ENCODE measurements around the gene USP2.

The USP2 gene

DNA sequence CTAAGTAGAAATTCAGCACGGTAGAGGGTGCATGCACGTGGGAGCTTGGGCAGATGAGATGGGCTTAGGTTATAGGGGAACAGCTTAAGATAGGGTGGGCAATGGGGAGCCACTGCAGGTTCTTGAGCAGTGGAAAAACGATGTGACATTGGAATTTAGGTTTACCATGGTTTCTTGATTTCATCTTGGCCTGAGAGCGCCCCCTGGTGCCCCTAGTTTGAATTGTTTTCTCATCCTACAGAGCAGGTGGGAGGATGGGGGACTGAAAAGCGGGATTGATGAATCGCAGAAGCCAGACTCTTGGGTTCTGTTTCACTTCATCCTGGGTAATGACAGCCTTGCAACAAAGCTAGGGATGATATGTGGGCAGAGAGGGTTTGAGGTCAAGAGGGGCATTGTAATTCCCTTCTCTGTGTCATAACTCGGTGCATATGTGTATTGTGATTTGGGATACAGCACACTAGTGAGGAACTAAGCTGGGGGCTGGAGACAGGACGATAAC lies 57.9 kb downstream of the USP2 start:
- peak; percentile 68 for DNase-seq (ENCODE audit: low read depth in 1 of 2, low spot score in 1 of 2)

DNA sequence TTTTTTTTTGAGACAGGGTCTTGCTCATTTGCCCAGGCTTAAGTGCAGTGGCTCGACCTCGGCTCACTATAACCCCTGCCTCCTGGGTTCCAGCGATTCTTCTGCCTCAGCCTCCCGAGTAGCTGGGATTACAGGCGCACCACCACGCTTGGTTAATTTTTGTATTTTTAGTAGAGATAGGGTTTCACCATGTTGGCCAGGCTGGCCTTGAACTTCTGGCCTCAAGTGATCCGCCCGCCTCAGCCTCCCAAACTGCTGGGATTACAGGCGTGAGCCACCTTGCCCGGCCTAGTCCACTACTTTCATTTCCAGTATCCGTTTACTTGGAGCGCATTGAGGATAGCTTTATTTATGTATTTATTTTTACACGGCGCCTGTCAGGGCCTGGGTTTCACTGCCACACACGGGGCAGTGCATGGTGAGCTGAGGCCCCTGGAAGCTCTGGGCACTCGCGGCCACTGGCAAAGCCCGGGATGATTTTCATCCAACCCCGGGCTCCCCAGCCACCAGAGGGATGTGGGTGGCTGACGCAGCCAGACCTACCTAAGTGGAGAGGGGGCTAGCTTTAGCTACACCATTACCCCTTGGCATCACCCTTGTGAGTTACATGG lies 58.5 kb downstream of the USP2 start:
- DNase-seq (ENCODE audit: low read depth in 1 of 2, low spot score in 1 of 2): no peak

DNA sequence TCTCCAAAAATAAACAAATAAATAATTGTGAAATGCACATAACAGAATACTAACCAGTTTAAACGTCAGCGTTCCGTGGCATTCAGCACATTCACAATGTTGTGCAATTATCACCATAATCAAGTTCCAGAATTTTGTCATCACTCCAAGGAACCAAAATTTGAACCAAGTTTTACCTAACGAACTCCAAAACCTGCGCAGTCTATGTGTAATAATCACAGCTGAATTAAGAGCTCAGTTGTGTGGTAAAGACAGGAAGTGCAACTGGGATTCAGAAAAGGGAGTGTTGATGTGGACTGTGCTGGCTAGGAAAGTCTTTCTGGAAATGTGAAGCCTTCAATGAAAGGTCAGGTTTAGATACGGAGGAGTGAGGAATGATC lies 59.1 kb downstream of the USP2 start:
- DNase-seq (ENCODE audit: low read depth in 1 of 2, low spot score in 1 of 2): no peak

DNA sequence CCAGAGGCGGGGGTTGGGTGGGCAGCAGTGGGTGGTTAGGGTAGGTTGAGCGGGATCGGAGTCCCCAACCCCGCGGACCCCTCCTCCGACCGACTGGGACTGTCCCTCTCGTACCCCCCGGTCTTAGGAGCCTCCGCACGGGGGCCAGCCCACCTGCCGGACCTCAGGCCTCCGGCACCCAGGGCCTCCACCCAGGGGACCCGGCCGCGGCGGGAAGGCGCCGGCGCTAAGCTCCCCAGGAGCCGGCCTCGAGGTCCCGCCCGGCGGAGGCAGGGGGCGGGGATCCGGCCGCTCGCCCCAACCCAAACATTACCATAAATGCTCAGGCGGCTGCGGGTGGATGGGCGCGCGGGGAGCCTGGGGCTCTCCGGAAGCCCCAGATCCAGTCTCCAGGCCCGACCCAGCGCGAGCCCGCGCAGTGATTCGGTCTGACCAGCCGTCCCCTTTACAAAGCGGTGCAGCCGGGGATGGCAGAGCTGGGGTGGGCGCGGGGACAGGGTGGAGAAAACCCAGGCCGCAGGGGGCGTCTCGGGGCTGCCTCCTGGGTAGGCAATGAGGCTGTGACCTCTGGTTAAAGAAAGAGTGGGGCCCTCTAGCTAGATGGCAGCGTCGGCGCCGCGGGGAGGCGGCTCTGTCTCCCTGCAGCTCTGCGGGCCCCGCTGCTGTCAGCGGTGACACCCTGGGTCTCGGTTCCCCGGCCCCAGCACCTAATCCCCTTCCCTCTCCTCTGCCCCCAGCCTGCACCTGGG lies 60.5 kb downstream of the USP2 start:
- DNase-seq (ENCODE audit: low read depth in 1 of 2, low spot score in 1 of 2): no peak

DNA sequence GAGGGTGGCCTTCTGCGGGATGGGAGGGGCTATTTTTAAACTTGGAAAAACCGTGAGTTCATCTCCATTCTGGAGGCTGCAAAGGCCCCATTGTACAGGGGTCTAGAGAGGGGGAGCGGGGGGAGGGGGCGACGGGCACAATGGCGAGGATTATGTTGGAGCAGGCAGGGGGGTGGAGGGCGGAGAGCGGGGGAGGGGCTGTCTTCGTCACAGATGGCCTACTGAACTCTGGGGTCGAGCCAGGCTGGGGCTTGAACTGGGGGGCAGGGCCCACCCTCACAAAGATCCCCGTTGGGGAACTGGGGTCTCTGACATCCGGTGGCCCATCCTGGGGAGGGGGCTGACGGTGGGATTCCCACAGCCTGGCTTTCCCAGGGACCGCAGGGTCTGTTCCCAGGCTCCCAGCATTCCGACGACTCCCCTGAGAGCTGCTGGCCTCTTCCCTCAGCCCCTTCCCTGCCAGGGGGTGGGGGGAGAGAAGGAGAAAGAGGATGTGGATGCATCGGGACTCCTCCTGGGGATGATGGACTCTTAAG lies 61.2 kb downstream of the USP2 start:
- DNase-seq (ENCODE audit: low read depth in 1 of 2, low spot score in 1 of 2): no peak

DNA sequence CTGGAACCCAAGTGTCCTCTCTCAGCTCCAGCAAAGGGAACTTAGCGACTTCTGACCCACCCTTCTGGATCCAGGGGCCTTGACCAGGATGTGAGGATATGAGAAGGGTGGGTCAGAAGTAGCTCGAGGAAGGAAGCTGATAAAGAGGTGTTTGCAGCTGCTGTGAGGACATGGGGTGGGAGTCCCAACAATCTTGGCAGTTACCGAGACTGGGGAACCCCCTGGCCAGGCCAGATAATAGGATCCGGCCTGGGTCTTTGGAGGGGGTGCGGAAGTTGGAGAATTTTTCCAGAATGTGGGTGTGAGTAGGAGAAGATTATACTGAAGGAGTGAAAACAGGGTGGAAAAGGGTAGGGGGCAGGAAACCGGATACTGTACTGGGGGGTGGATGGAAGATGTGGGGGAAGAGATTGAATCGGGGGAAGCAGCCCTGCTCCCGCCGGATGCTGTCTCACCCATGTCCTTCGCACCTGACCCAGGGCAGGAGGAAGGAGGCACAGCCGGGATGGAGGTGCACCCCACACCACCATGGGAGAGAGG lies 61.7 kb downstream of the USP2 start:
- DNase-seq (ENCODE audit: low read depth in 1 of 2, low spot score in 1 of 2): no peak

DNA sequence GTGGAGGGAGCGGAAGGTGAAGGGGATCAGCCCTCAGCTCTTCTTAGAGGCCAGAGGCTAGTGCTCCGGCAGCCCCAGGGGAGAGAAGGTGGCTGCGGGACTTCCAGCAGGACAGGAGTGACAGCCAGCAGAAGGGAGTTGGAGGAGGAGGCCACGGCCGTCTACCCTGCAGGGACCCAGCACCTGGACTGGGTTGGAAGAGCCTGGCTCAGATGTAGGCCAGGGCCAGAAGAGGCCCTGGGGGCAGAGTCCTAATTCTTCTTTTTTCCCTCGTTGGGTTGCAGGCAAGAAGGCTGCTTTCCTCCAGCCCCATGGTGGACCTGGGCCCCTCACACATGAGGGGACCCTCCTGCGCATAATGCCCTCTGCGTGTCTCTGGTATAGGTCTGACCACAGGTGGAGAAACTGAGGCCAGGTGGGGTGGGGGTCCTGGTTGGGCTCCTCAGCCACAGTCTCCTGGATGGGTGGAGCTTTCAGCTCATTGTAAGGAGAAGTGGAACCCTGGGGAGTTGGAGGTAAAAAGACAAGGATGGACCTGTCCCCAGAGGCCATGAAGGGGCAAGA lies 62.3 kb downstream of the USP2 start:
- no peak for DNase-seq (ENCODE audit: low read depth in 1 of 2, low spot score in 1 of 2)

DNA sequence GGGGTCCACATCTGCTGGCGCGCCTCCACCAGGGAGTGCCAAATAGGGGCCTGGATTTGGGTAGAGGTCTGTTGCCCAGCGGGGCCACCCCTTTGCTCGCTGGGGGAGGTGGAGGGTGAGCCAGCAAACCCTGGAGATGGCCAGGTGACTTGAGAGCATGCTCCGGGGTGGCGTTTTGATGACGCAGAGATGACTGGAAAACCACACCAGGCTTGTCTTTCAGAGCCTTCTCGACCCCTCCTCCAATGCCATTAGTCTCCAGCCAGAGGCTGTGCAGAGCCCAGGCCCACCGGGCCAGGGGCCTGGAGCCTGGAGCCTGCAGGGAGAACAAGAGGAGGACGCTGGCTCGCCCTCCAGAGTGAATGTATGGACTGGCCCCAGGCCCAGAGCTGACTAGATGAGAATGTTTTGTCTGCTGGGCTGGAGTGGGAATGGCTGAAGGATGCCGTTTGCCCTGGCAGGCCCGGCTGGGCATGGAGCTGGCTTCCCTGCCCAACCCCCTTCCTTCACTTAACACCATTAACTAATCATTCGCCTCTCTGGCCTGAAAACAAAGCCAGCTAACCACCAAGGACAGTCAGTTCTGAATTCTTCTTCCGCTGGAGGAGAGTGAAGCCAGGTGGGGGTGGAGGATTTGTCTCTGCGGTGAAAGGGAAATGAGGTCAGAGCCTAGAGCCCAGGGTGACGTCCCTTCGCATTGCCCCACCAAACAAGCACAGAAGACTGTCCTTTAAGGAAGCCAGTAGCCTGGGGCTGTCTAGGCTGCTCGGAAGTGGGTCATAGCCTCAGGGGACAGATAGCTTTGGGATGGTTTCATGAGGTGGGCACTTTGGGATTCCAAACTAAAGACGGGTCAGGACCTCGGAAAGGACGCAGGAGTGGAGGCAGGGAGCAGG lies 63.0 kb downstream of the USP2 start:
- no peak for DNase-seq (ENCODE audit: low read depth in 1 of 2, low spot score in 1 of 2)

DNA sequence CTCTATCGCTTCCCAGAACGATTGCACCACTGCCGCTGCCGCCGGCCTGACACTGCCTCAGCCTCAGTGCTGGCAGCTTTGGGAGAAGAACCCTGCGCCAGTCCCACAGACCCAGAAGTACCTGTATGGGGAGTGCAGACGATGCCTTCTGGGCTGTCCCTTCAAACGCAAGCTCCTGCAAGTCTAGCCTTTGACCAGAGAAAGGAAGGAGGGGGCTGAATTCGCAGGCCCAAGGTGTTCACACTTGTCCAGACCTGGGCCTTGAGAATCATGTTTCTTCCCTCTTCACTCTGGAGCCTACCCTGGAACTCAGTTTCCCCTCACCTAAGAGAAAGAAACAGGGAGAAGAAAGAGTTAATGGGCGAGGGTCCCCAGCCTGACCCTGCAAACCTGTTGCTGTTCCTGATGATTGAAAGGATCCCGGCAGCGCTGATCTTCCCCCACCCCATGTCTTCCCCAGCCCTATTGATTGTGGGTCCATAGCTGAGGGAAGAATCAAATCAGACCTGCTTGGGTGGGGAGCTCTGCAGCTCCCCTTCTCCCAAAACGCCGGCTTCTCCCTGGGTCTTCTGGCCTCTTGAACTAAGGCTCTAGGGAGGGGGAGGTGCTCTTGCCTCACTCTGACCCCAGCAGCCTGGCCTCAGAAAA lies 63.8 kb downstream of the USP2 start:
- no peak for DNase-seq (ENCODE audit: low read depth in 1 of 2, low spot score in 1 of 2)

DNA sequence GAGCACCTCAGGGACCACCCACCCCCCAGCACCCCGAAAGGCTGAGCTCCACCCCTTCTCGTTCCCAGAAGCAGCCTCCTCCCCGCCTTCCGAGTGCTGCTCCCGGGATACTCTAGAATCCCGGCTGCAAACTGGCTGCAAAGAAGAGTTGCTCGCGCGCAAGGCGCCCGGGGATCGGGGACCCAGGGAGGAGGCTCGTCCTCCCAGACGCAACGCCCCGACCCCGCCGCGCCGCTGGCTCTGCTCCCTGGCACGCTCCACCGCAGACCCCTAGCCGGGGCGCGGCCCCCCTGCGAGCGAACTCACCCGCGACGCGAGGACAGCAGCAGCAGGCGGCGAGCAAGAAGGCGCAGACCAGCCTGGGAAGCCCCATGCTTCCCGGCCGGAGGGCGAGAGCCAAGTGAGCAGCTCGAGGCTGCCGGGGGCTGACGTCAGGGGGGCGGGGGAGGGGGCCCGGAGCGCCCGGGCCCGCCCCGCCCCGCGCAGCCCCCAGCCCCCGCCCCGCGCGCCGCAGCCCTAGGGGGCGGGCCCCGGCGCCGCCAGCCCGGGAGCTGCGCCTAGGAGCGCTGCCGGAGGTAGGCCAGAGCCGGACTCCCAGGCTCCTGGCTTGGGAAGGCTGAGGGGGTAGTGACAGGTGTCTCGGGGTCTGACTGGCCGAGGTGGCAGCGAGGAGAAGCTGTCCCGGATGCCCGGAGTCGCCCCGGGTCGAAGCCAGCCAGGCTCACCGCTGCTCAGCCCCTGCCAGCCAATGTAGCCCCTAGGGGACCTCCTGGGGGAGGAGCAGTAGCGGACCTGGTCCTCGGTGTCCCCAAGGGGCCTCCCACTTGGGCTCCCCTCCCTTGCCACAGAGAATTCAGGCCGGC lies 64.5 kb downstream of the USP2 start, which contains the start of gene MCAM:
Gene MCAM, minus strand, starts transcription at position 402 of the 863 bp plus-strand sequence. Its CDS starts 29 bp downstream, at position 373.
- no peak for DNase-seq (ENCODE audit: low read depth in 1 of 2, low spot score in 1 of 2)

DNA sequence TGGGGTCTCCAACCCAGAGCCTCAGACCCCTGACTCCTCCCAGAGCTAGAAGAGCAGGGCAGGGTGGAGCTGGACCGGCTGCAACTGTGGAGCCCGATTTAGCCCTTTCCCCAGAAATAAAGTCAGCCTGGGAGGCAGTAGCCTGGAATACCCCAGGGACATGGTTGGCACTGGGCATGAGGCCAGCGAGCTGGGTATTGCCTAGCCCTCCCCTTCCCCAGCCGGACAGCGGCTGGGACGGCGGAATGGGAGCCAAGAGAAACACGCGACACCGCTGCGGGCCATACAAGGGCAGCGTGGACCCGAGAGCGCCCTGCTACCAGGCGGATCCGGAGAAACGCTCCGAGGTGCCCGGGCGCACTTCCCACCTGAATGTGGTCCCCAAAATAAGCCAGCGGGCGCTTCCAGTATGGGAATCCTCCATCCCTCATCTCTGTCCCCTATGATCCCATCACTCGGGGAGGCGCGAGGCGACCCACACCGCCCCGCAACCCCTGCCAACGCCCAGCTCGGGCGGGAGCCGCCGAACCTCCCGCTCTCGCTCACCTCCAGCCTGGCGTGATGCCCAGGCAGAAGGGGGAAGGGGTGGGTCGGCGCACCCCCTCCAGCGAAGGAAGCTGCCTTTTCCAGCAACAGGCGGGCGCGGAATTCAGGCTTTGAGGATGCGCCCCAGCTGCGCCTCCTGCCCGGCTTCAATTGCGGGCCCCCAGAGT lies 65.3 kb downstream of the USP2 start:
- DNase-seq (ENCODE audit: low read depth in 1 of 2, low spot score in 1 of 2): no peak

DNA sequence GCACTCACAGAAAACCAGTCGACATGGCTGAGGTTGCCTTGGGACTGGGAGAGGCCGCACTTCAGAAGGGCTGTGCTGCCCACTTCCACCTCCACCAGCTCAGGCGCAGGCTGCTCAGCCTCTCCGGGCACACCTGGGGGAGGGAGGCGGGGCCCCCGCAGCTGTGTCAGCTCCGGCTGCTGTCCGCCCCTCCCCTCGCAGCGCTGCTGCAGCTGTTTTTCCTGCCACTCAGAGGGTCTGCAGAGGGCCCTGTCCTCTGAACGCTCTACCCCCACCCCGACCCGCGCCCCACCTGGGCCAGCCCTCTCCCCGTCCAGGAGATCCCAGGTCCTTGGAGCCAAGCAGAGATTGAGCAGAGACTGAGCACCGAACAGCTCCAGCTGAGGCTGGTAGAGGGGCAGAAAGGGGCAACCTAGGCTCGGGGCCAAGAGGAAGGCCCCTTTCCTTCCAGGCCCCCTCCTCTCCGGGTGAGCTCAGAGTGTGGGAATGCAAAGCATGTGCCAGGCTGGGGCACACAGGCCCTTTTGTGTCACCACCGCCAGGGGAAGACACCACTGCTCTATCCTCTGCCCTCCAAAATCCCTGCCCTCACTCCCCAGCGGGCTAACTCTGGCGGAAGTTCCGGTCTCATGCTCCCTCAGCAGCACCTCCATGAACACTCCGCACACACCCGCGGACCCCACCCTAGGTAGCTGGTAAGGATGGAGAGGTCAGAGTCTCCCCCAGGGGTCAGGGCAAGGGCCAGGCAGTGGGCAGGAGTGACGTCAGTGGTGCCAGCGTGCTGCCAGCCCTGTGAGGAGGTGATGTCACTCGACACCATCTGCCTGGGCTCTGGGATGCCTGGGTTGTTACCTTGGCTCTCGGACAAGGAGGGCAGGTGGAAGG lies 66.1 kb downstream of the USP2 start:
- DNase-seq (ENCODE audit: low read depth in 1 of 2, low spot score in 1 of 2): no peak

DNA sequence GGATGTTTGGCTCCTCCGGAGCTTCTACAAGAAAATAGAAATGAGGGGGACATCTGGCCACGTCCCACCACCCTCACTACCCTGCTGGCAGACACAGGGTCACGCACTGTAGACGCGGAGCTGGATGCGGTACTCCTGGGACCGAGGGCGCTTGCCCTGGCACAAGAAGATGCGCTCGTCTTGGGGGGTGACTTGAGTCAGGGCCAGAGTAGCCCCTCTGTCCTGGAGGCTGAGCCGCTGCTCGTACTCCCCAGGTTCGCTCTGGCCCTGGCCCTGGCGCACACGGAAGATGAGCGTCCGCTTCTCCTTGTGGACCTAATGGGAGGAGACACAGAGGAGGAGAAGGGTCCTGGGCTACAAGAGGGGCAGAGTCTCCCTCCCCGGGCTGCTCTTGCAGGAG lies 66.8 kb downstream of the USP2 start:
- DNase-seq (ENCODE audit: low read depth in 1 of 2, low spot score in 1 of 2): no peak

DNA sequence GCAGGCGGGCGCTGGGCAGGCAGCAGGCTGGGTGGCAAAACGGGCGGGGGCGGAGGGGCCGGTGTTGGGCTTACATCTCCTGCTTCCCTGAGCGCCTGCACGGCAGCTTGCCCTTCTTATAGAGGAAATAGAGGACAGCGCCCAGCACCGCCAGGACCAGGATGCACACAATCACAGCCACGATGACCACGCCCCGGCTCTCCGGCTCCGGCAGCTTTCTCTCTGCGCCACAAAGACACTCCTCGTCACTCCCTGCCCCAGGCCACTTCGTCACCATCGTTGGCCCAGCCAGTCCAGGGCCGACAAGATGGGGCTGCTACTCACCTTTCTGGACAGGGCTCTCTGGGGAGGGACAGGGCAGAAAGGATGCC lies 70.8 kb downstream of the USP2 start:
- DNase-seq (ENCODE audit: low read depth in 1 of 2, low spot score in 1 of 2): no peak

DNA sequence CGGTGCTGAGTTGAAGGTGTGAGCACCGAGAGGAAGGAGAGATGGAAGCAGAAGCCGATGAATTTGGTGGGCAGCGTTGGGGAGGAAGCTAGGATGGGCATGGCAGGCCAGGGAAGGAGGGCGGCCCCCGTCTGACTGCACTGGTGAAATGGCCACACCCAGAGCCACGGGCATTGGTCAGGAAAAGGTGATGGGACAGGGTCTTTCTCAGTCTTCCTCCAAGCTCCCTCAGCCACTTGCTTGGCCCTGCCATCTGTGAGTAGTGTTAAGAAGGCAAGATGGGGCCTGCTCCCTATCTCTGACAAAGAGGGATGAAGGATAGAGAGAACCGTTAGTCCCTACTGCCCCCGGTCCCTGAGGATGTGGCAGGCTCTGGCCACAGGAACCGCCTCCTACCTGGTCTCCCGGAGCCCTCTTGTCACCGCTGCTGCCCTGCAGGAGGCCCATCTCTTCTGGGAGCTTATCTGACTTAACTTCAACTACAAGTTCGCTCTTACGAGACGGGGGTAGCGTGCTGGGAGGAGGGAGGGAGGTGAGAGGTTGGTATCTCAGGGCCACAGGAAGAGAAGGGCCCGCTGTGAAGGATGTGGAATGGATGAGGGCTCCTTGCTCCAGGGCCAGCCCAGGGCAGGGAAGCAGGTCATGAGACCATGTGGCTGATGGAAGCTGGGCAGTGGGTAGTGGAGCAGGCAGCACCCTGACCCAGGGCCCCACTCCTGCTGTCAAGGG lies 71.4 kb downstream of the USP2 start:
- DNase-seq (ENCODE audit: low read depth in 1 of 2, low spot score in 1 of 2): no peak

DNA sequence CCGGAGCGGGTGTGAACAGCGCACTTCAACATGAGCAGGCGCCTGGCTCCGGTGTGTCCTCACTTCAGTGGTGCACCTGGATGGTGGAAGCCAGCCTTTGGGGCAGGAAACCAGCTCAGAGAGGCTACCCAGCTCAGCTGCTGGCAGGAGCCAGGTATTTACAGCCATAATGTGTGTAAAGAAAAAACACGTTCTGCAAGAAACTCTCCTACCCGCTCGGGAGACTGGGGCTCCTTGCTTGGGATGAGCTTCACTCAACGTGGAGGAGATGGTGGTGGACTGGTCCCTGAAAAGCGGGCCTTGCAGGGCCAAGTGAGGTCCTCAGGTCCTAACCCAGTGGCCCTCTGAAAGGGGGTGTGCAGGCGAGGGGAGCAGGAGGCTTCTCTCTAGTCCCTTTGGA lies 72.1 kb downstream of the USP2 start:
- DNase-seq (ENCODE audit: low read depth in 1 of 2, low spot score in 1 of 2): no peak

DNA sequence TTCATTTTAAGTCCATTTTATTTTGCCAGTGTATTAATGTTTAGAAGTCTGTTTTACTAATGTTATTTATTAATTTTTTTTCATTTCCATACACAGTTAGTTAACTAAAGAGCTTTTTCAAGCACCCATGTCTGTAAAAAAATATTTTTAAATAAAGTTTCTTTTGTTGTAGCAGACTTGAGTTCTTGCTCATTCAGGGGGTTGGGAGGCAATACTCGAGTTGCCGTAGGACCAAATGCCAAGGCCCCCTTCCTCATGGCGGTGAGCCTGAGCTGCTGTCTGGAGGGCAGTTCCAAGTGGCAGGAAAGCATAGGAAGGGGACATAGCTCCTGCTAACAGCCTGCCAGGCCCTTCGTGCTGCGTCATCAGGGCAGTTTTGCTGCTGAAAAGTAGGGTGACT lies 73.5 kb downstream of the USP2 start:
- DNase-seq (ENCODE audit: low read depth in 1 of 2, low spot score in 1 of 2): no peak
